Measurements from ENCODE around the gene IL2RA. TPM values are rescaled to one million over a fixed set of nuclear protein-coding genes. Genes with fewer than 3 reads are reported as not detected.
A peak's percentile ranks its signal among the peaks of the same experiment; 100 is the strongest.

Gene IL2RA
- total and polyA plus RNA-seq, 4 donors = 0.10 TPM; not detected in 3

DNA sequence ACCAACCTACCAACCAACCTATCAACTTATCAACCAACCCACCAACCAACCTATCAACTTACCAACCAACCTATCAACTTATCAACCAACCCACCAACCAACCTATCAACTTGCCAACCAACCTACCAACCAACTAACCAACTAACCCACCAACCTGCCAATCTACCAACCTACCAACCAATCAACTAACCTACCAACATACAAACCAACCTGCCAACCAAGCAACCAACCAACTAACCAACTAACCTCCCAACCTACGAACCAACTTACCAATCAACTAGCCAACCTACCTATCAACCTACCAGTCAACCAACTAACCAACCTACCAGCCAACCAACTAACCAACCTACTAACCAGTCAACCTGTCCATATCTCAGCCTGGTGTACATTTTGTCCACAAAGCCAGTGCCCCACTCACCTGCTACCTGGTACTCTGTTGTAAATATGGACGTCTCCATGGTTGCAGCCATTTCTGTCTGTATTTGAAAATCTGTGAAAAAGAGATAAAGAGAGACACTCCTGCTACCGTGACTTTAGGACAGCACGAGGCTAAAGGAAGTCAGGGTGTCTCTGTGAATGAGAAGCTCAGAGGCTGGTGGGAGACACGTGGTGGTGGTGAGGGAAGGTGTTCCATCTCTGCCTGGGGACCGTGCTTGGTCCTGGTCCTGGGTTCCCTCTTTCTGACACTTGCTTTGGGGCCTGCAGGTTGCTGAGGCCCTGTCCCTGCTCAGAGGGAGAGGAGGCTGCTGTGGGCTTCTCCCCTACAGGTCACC is 43.0 kb downstream of the IL2RA start:
- no peak for DNase-seq (ENCODE audit: low read depth in 4 of 6, low spot score in 6 of 6)
- WGBS (ENCODE audit: insufficient coverage) = 90% methylated on average over 6 of the region's 6 CpGs
- Histone ChIP-seq H3K4me1 (ENCODE audit: control insufficient read depth, insufficient read depth, low read length) (peaks cover 4% of the 10 kb centered on the region), H3K4me3 (ENCODE audit: low read depth, low read length) (no peak overlapping the region), H3K36me3 (ENCODE audit: control insufficient read depth, insufficient read depth, low read length) (no peaks in the 10 kb centered on the region), H3K9me3 (ENCODE audit: control insufficient read depth, insufficient read depth, low read length) (no peaks in the 10 kb centered on the region), H3K27me3 (ENCODE audit: control insufficient read depth, insufficient read depth, low read length) (no peaks in the 10 kb centered on the region), H3K27ac (ENCODE audit: low read depth, low read length) (no peak overlapping the region)

GRCh38 chr10:6018422-6018821 is 43.7 kb downstream of the IL2RA start:
- DNase-seq (ENCODE audit: low read depth in 4 of 6, low spot score in 6 of 6) = no peak
- Histone ChIP-seq H3K4me3 (ENCODE audit: low read depth, low read length) (no peak overlapping the region), H3K27ac (ENCODE audit: low read depth, low read length) (no peak overlapping the region), H3K9me3 (ENCODE audit: control insufficient read depth, insufficient read depth, low read length) (no peaks in the 10 kb centered on the region), H3K27me3 (ENCODE audit: control insufficient read depth, insufficient read depth, low read length) (no peaks in the 10 kb centered on the region), H3K4me1 (ENCODE audit: control insufficient read depth, insufficient read depth, low read length) (peaks cover 4% of the 10 kb centered on the region), H3K36me3 (ENCODE audit: control insufficient read depth, insufficient read depth, low read length) (no peaks in the 10 kb centered on the region)
- WGBS (ENCODE audit: insufficient coverage) = 79% methylated on average over 4 of the region's 5 CpGs

DNA sequence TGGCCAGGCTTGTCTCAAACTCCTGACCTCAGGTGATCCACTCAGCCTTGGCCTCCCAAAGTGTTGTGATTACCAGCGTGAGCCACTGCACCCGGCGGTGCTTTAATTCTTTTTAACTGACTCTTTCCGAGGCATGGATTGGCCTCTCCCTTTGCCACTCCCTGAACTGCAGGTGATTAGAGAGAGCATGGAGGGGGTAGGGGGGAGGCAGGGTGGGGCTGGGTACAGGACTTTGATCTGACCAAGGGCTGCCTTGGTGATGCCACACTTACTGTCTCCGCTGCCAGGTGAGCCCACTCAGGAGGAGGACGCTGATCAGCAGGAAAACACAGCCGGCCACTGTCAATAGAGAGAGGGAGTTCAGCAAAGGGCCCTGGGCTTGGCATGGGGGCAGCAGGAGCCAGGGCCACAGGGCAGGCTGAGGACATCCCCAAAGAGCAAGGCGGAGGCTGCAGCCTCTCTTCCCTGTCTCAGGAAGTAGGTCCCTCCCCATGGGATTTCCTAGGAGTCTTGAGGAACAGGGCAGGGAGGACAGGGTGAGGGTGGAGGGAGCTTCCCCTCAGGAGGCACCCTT is 44.3 kb downstream of the IL2RA start:
- no peak for DNase-seq (ENCODE audit: low read depth in 4 of 6, low spot score in 6 of 6)
- H3K9me3 ChIP-seq (ENCODE audit: control insufficient read depth, insufficient read depth, low read length) = no peaks in the 10 kb centered on the region
- H3K36me3 ChIP-seq (ENCODE audit: control insufficient read depth, insufficient read depth, low read length) = no peaks in the 10 kb centered on the region
- H3K27ac ChIP-seq (ENCODE audit: low read depth, low read length) = no peak overlapping the region
- no peaks in the 10 kb centered on the region for H3K27me3 ChIP-seq (ENCODE audit: control insufficient read depth, insufficient read depth, low read length)
- 84% methylated on average over 8 of the region's 8 CpGs for WGBS (ENCODE audit: insufficient coverage)
- H3K4me1 ChIP-seq (ENCODE audit: control insufficient read depth, insufficient read depth, low read length) = peaks cover 4% of the 10 kb centered on the region
- no peak overlapping the region for H3K4me3 ChIP-seq (ENCODE audit: low read depth, low read length)

- peak in 4 of 6 donors; percentile 15 to 67 (median 40) for DNase-seq (ENCODE audit: low read depth in 4 of 6, low spot score in 6 of 6)
- Histone ChIP-seq H3K36me3 (ENCODE audit: control insufficient read depth, insufficient read depth, low read length) (no peaks in the 10 kb centered on the region), H3K4me3 (ENCODE audit: low read depth, low read length) (no peak overlapping the region), H3K9me3 (ENCODE audit: control insufficient read depth, insufficient read depth, low read length) (no peaks in the 10 kb centered on the region), H3K27ac (ENCODE audit: low read depth, low read length) (no peak overlapping the region), H3K4me1 (ENCODE audit: control insufficient read depth, insufficient read depth, low read length) (peaks cover 4% of the 10 kb centered on the region), H3K27me3 (ENCODE audit: control insufficient read depth, insufficient read depth, low read length) (no peaks in the 10 kb centered on the region)
- 38% methylated on average over 1 of the region's 6 CpGs for WGBS (ENCODE audit: insufficient coverage)
These were observed 47.9 kb downstream of the IL2RA start for GRCh38 chr10:6014241-6014761.

GRCh38 chr10:6013413-6014192 is 48.6 kb downstream of the IL2RA start:
- H3K27ac ChIP-seq (ENCODE audit: low read depth, low read length) = no peak overlapping the region

DNA sequence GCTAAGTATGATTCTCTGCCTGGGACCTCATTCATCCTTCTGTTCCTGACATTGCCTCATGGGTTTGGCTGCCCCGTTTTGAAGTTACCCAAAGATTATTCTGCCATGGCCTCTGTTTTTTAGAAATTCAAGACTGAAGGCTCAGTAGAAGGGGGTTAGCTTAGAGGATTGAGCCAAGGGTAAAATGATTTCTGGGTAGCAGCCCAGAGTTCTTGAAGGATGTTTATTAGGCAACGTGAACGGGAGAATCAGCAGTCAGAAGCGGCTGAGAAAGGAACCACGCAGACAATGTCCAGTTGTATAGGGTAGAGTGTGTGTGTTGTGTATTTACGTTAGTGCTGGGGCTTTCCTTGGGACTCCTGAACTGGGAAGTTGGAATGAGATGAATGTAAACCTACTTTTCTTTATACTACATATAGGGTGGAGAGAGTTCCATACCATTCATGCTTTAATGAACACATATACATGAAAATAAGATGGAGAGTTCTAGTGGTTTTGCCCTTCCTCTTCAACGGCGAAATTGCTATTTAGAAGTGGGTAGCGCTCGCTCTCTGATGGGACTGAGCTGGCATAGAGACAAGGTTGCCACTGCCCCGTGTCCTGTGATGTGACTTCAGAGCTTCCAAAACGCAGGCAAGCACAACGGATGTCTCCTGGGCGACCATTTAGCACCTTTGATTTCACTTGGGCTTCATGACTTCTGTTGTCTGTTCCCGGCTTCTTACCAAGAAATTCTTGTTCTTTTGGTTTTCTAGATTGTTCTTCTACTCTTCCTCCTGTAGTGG is 49.9 kb downstream of the IL2RA start:
- WGBS (ENCODE audit: insufficient coverage) = 81% methylated on average over 14 of the region's 15 CpGs

More at GRCh38 chr10:6013413-6014192, 48.6 kb downstream of the IL2RA start:
- WGBS (ENCODE audit: insufficient coverage) = 75% methylated on average over 7 of the region's 17 CpGs
- peaks cover 4% of the 10 kb centered on the region for H3K4me1 ChIP-seq (ENCODE audit: control insufficient read depth, insufficient read depth, low read length)
- H3K4me3 ChIP-seq (ENCODE audit: low read depth, low read length) = no peak overlapping the region
- H3K36me3 ChIP-seq (ENCODE audit: control insufficient read depth, insufficient read depth, low read length) = no peaks in the 10 kb centered on the region
- DNase-seq (ENCODE audit: low read depth in 4 of 6, low spot score in 6 of 6) = no peak
- H3K27me3 ChIP-seq (ENCODE audit: control insufficient read depth, insufficient read depth, low read length) = no peaks in the 10 kb centered on the region
- no peaks in the 10 kb centered on the region for H3K9me3 ChIP-seq (ENCODE audit: control insufficient read depth, insufficient read depth, low read length)

DNA sequence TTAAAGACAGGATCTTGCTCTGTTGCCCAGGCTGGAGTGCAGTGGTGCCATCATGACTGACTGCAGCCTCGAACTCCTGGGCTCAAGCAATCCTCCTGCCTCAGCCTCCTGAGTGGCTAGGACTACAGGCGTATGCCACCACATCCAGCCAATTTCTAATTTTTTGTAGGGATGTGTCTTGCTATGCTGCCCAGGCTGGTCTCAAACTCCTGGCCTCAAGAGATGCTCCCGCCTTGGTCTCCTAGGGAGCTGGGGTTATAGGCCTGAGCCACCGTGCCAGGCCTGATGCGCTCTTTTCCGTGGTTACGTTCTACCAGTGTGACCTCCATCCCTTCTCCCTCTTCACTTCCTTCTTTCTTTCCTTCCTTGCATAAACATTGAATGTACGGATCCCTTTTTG is 50.6 kb downstream of the IL2RA start:
- WGBS (ENCODE audit: insufficient coverage) = 95% methylated on average over 7 of the region's 8 CpGs
- Histone ChIP-seq H3K27ac (ENCODE audit: low read depth, low read length) (no peak overlapping the region), H3K27me3 (ENCODE audit: control insufficient read depth, insufficient read depth, low read length) (no peaks in the 10 kb centered on the region)

More for the DNA sequence above, 49.9 kb downstream of the IL2RA start:
- H3K4me3 ChIP-seq (ENCODE audit: low read depth, low read length) = no peak overlapping the region
- no peaks in the 10 kb centered on the region for H3K27me3 ChIP-seq (ENCODE audit: control insufficient read depth, insufficient read depth, low read length)
- no peaks in the 10 kb centered on the region for H3K4me1 ChIP-seq (ENCODE audit: control insufficient read depth, insufficient read depth, low read length)
- no peaks in the 10 kb centered on the region for H3K9me3 ChIP-seq (ENCODE audit: control insufficient read depth, insufficient read depth, low read length)
- DNase-seq (ENCODE audit: low read depth in 4 of 6, low spot score in 6 of 6) = no peak
- H3K36me3 ChIP-seq (ENCODE audit: control insufficient read depth, insufficient read depth, low read length) = no peaks in the 10 kb centered on the region
- no peak overlapping the region for H3K27ac ChIP-seq (ENCODE audit: low read depth, low read length)

DNA sequence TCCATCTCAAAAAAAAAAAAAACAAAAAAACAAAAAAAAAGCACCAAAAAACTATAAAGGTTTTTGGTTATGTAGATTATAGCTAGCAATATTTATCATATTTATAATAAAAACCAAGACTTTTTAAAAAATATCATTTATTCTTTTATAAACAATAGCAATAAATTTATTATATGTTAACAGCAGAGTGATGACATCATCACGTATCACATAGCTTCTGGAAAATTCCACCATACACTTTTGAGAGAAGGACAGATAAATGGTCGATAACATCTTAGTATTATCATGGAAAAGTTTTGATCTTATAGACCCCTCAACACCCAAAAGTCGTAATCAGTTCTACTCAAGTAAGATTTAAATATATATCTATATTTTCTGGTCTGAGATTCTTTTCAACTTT is 51.6 kb downstream of the IL2RA start:
- Histone ChIP-seq H3K4me3 (ENCODE audit: low read depth, low read length) (no peak overlapping the region), H3K27me3 (ENCODE audit: control insufficient read depth, insufficient read depth, low read length) (no peaks in the 10 kb centered on the region), H3K4me1 (ENCODE audit: control insufficient read depth, insufficient read depth, low read length) (no peaks in the 10 kb centered on the region), H3K9me3 (ENCODE audit: control insufficient read depth, insufficient read depth, low read length) (no peaks in the 10 kb centered on the region), H3K36me3 (ENCODE audit: control insufficient read depth, insufficient read depth, low read length) (no peaks in the 10 kb centered on the region), H3K27ac (ENCODE audit: low read depth, low read length) (no peak overlapping the region)
- WGBS (ENCODE audit: insufficient coverage) = no CpG with 5 or more reads among the region's 3 CpGs
- no peak for DNase-seq (ENCODE audit: low read depth in 4 of 6, low spot score in 6 of 6)

More for the DNA sequence above, 50.6 kb downstream of the IL2RA start:
- Histone ChIP-seq H3K9me3 (ENCODE audit: control insufficient read depth, insufficient read depth, low read length) (no peaks in the 10 kb centered on the region), H3K36me3 (ENCODE audit: control insufficient read depth, insufficient read depth, low read length) (no peaks in the 10 kb centered on the region), H3K4me3 (ENCODE audit: low read depth, low read length) (no peak overlapping the region), H3K4me1 (ENCODE audit: control insufficient read depth, insufficient read depth, low read length) (no peaks in the 10 kb centered on the region)
- no peak for DNase-seq (ENCODE audit: low read depth in 4 of 6, low spot score in 6 of 6)

GRCh38 chr10:6009961-6010360 is 52.2 kb downstream of the IL2RA start:
- WGBS (ENCODE audit: insufficient coverage) = 90% methylated on average over 2 of the region's 4 CpGs
- no peak overlapping the region for H3K4me3 ChIP-seq (ENCODE audit: low read depth, low read length)
- H3K9me3 ChIP-seq (ENCODE audit: control insufficient read depth, insufficient read depth, low read length) = no peaks in the 10 kb centered on the region
- H3K27ac ChIP-seq (ENCODE audit: low read depth, low read length) = no peak overlapping the region
- no peaks in the 10 kb centered on the region for H3K27me3 ChIP-seq (ENCODE audit: control insufficient read depth, insufficient read depth, low read length)
- H3K36me3 ChIP-seq (ENCODE audit: control insufficient read depth, insufficient read depth, low read length) = no peaks in the 10 kb centered on the region
- H3K4me1 ChIP-seq (ENCODE audit: control insufficient read depth, insufficient read depth, low read length) = no peaks in the 10 kb centered on the region
- DNase-seq (ENCODE audit: low read depth in 4 of 6, low spot score in 6 of 6) = no peak
